ENCODE measurements around the gene MYOM1. TPM values are rescaled to one million over a fixed set of nuclear protein-coding genes. Genes with fewer than 3 reads are reported as not detected.
"Not testable (repeated sequence)": the region's sequence is repeated elsewhere in the genome, so short reads cannot be mapped to it uniquely, and the experiment has no call there.

MYOM1 gene
- total RNA-seq, 2 experiments from 2014 or later, result 0.74 to 1.5 TPM

GRCh38 chr18:3207565-3207964, 12.2 kb downstream of the MYOM1 start:
- DNase-seq (no peak), ATAC-seq (ENCODE audit: poor library complexity) (no peak)
- CTCF ChIA-PET, result no interaction called here
- Mint-ChIP-seq H3K9me3 (peaks cover 9% of the 10 kb centered on the region), H3K27ac (no peak overlapping the region), H3K4me1 (ENCODE audit: low read depth) (no peaks in the 10 kb centered on the region), H3K4me3 (no peak overlapping the region), H3K36me3 (ENCODE audit: low read depth) (peaks cover 30% of the 10 kb centered on the region), H3K27me3 (no peaks in the 10 kb centered on the region)
- no peak overlapping the region for H3K4me3 ChIP-seq (ENCODE audit: low read length)
- H3K27ac ChIP-seq (ENCODE audit: low read depth in 1 of 2, low read length in 2 of 2), result no peak overlapping the region
- POLR2A ChIA-PET, result no interaction called here
- intact Hi-C loops (cut with DNase I, micrococcal nuclease), result no loop called here
- peaks cover 0 to 11% of the 10 kb centered on the region in 2 experiments for H3K9me3 ChIP-seq (ENCODE audit: control insufficient read depth in 1 of 2, insufficient read depth in 1 of 2, low read length in 2 of 2)
- no peak for TF ChIP-seq CTCF (IDR thresholded peaks at IDR 0.05)
- no peaks in the 10 kb centered on the region for H3K4me1 ChIP-seq (ENCODE audit: insufficient read depth, low read length)
- H3K36me3 ChIP-seq (ENCODE audit: insufficient read depth, low read length), result no peaks in the 10 kb centered on the region
- H3K27me3 ChIP-seq (ENCODE audit: control insufficient read depth in 1 of 2, insufficient read depth in 2 of 2, low read length in 2 of 2), result no peaks in the 10 kb centered on the region

- H3K4me3 Mint-ChIP-seq, result no peak overlapping the region
- no peak overlapping the region for H3K27ac Mint-ChIP-seq
Observed at GRCh38 chr18:3205239-3205638, 14.5 kb downstream of the MYOM1 start.

GRCh38 chr18:3199942-3200645, 19.7 kb downstream of the MYOM1 start:
- H3K27me3 Mint-ChIP-seq, result no peaks in the 10 kb centered on the region

More at GRCh38 chr18:3205239-3205638, 14.5 kb downstream of the MYOM1 start:
- Mint-ChIP-seq H3K27me3 (no peaks in the 10 kb centered on the region), H3K4me1 (ENCODE audit: low read depth) (no peaks in the 10 kb centered on the region), H3K9me3 (peaks cover 9% of the 10 kb centered on the region), H3K36me3 (ENCODE audit: low read depth) (peaks cover 35% of the 10 kb centered on the region)
- POLR2A ChIA-PET, result interaction anchor here (0.6 kb wide), 1 partner anchor 24 kb away, joined by 4 read pairs; no protein-coding TSS in a partner anchor
- TF ChIP-seq CTCF (IDR thresholded peaks at IDR 0.05), result no peak
- DNase-seq (no peak), ATAC-seq (ENCODE audit: poor library complexity) (no peak)
- intact Hi-C loops (cut with DNase I, micrococcal nuclease), result no loop called here
- Histone ChIP-seq H3K4me1 (ENCODE audit: insufficient read depth, low read length) (no peaks in the 10 kb centered on the region), H3K36me3 (ENCODE audit: insufficient read depth, low read length) (no peaks in the 10 kb centered on the region), H3K27me3 (ENCODE audit: control insufficient read depth in 1 of 2, insufficient read depth in 2 of 2, low read length in 2 of 2) (no peaks in the 10 kb centered on the region), H3K4me3 (ENCODE audit: low read length) (no peak overlapping the region), H3K9me3 (ENCODE audit: control insufficient read depth in 1 of 2, insufficient read depth in 1 of 2, low read length in 2 of 2) (peaks cover 0 to 11% of the 10 kb centered on the region in 2 experiments), H3K27ac (ENCODE audit: low read depth in 1 of 2, low read length in 2 of 2) (no peak overlapping the region)
- CTCF ChIA-PET, result no interaction called here

GRCh38 chr18:3198260-3198860, 21.4 kb downstream of the MYOM1 start:
- intact Hi-C loops (cut with DNase I, micrococcal nuclease); H3K27ac Mint-ChIP-seq; H3K27me3 Mint-ChIP-seq; H3K27me3 ChIP-seq (ENCODE audit: control insufficient read depth in 1 of 2, insufficient read depth in 2 of 2, low read length in 2 of 2); H3K9me3 ChIP-seq (ENCODE audit: control insufficient read depth in 1 of 2, insufficient read depth in 1 of 2, low read length in 2 of 2); H3K4me1 ChIP-seq (ENCODE audit: insufficient read depth, low read length); CTCF ChIA-PET; H3K4me3 ChIP-seq (ENCODE audit: low read length); POLR2A ChIA-PET; DNase-seq; H3K4me1 Mint-ChIP-seq (ENCODE audit: low read depth); ATAC-seq (ENCODE audit: poor library complexity); H3K4me3 Mint-ChIP-seq; H3K9me3 Mint-ChIP-seq; H3K36me3 ChIP-seq (ENCODE audit: insufficient read depth, low read length); H3K27ac ChIP-seq (ENCODE audit: low read depth in 1 of 2, low read length in 2 of 2): not testable (repeated sequence)
- H3K36me3 Mint-ChIP-seq (ENCODE audit: low read depth), result peaks cover 10% of the 10 kb centered on the region

More at GRCh38 chr18:3199942-3200645, 19.7 kb downstream of the MYOM1 start:
- ChIA-PET CTCF (no interaction called here), POLR2A (no interaction called here)
- Histone ChIP-seq H3K36me3 (ENCODE audit: insufficient read depth, low read length) (no peaks in the 10 kb centered on the region), H3K27me3 (ENCODE audit: control insufficient read depth in 1 of 2, insufficient read depth in 2 of 2, low read length in 2 of 2) (no peaks in the 10 kb centered on the region), H3K4me3 (ENCODE audit: low read length) (no peak overlapping the region), H3K27ac (ENCODE audit: low read depth in 1 of 2, low read length in 2 of 2) (no peak overlapping the region), H3K9me3 (ENCODE audit: control insufficient read depth in 1 of 2, insufficient read depth in 1 of 2, low read length in 2 of 2) (peaks cover 0 to 8% of the 10 kb centered on the region in 2 experiments), H3K4me1 (ENCODE audit: insufficient read depth, low read length) (no peaks in the 10 kb centered on the region)
- intact Hi-C loops (cut with DNase I, micrococcal nuclease), result no loop called here
- ATAC-seq (ENCODE audit: poor library complexity), result no peak
- Mint-ChIP-seq H3K27ac (no peak overlapping the region), H3K36me3 (ENCODE audit: low read depth) (peaks cover 19% of the 10 kb centered on the region), H3K4me1 (ENCODE audit: low read depth) (no peaks in the 10 kb centered on the region), H3K9me3 (peaks cover 4% of the 10 kb centered on the region), H3K4me3 (no peak overlapping the region)
- no peak for DNase-seq
- TF ChIP-seq CTCF (IDR thresholded peaks at IDR 0.05), result no peak

Data from CD4-positive, alpha-beta T cell (primary cell).